ENCODE measurements around the gene NBEA.
"Not testable (repeated sequence)": the region's sequence is repeated elsewhere in the genome, so short reads cannot be mapped to it uniquely, and the experiment has no call there.

The NBEA gene

GRCh38 chr13:35092751-35093150 is 150.7 kb downstream of the NBEA start:
- no peak overlapping the region for H3K4me3 ChIP-seq (ENCODE audit: low read length)
- DNase-seq (ENCODE audit: low read depth) = no peak
- TF ChIP-seq CTCF (conservative IDR thresholded peaks at IDR 0.05; ENCODE audit: low read length) = no peak

GRCh38 chr13:35093356-35093755 is 151.3 kb downstream of the NBEA start:
- no peak for TF ChIP-seq CTCF (conservative IDR thresholded peaks at IDR 0.05; ENCODE audit: low read length)
- H3K4me3 ChIP-seq (ENCODE audit: low read length) = no peak overlapping the region
- no peak for DNase-seq (ENCODE audit: low read depth)

GRCh38 chr13:35106771-35107170 is 164.7 kb downstream of the NBEA start:
- DNase-seq (ENCODE audit: low read depth); H3K4me3 ChIP-seq (ENCODE audit: low read length): not testable (repeated sequence)

GRCh38 chr13:35107535-35107934 is 165.5 kb downstream of the NBEA start:
- TF ChIP-seq CTCF (conservative IDR thresholded peaks at IDR 0.05; ENCODE audit: low read length) = no peak

GRCh38 chr13:35113612-35114011 is 171.5 kb downstream of the NBEA start:
- DNase-seq (ENCODE audit: low read depth); H3K4me3 ChIP-seq (ENCODE audit: low read length): not testable (repeated sequence)

More at GRCh38 chr13:35107535-35107934, 165.5 kb downstream of the NBEA start:
- no peak overlapping the region for H3K4me3 ChIP-seq (ENCODE audit: low read length)
- DNase-seq (ENCODE audit: low read depth) = no peak

GRCh38 chr13:35127466-35127865 is 185.4 kb downstream of the NBEA start:
- DNase-seq (ENCODE audit: low read depth) = no peak
- H3K4me3 ChIP-seq (ENCODE audit: low read length) = no peak overlapping the region
- no peak for TF ChIP-seq CTCF (conservative IDR thresholded peaks at IDR 0.05; ENCODE audit: low read length)

- no peak for TF ChIP-seq CTCF (conservative IDR thresholded peaks at IDR 0.05; ENCODE audit: low read length)
- DNase-seq (ENCODE audit: low read depth) = no peak
- no peak overlapping the region for H3K4me3 ChIP-seq (ENCODE audit: low read length)
Observed at GRCh38 chr13:35129500-35129899, 187.4 kb downstream of the NBEA start.

- no peak overlapping the region for H3K4me3 ChIP-seq (ENCODE audit: low read length)
- DNase-seq (ENCODE audit: low read depth) = peak; percentile 6
- TF ChIP-seq CTCF (conservative IDR thresholded peaks at IDR 0.05; ENCODE audit: low read length) = no peak
Observed at GRCh38 chr13:35131471-35131870, 189.4 kb downstream of the NBEA start.
